Panc1 (cell line): ENCODE measurements around the gene STX18.

Source experiments
- CTCF ChIP-seq: fragments of 450-650 bp; IDR thresholded peaks from 2 replicates; pipeline ENCODE4 v1.5.1; 2017; ENCODE audit warnings: mild to moderate bottlenecking
- POLR2AphosphoS5 ChIP-seq: IDR thresholded peaks from 2 replicates; pipeline ENCODE4 v1.6.1; 2012; ENCODE audit warnings: mild to moderate bottlenecking, low read depth, low read length, moderate library complexity

GRCh38 chr4:4415806-4416805, 125.7 kb downstream of the STX18 start:
- TF ChIP-seq CTCF (no peak), POLR2AphosphoS5 (no peak)
